ENCODE measurements around the gene OCA2.

The OCA2 gene

DNA sequence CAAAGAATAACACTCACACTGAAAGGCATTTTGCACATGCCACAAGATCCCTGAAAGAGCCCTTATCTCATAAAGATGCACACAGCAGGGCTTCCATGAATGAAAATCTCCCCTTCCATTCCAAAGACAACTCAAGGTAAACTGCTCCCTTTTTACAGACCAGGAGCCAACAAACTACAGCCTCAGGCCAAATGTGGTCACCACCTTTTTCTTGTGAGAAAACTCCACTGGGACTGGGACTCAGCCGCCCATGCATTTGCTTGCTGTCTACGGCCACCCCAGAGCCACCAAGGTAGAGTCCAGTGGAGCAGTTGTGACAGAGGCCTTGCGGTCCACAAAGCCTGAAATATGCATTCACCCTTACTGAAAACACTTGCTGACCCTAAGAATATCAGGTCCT, 334.8 kb downstream of the OCA2 start:
- H3K27me3 ChIP-seq (ENCODE audit: insufficient read depth, insufficient read length): no peaks in the 10 kb centered on the region
- H3K4me3 ChIP-seq (ENCODE audit: insufficient read length, low read depth): no peak overlapping the region
- peaks cover 14% of the 10 kb centered on the region; the same call in 1 of the 2 replicates for H3K9me3 ChIP-seq (ENCODE audit: insufficient read depth, low read length)
- no peak overlapping the region for H3K9ac ChIP-seq (ENCODE audit: insufficient read length, low read depth)
- DNase-seq (ENCODE audit: low read depth, low spot score): peak; percentile 44
- TF ChIP-seq YY1 (IDR thresholded peaks at IDR 0.05; ENCODE audit: insufficient read depth, insufficient read length): no peak
- TF ChIP-seq SUZ12 (IDR thresholded peaks at IDR 0.05; ENCODE audit: extremely low read depth, insufficient read depth, insufficient read length): no peak
- TF ChIP-seq ZNF274 (IDR thresholded peaks at IDR 0.05; ENCODE audit: low read depth, low read length): no peak
- peaks cover 3% of the 10 kb centered on the region for H3K4me1 ChIP-seq (ENCODE audit: insufficient read depth, insufficient read length)
- no peaks in the 10 kb centered on the region for H3K36me3 ChIP-seq (ENCODE audit: insufficient read depth, insufficient read length, low read length)

DNA sequence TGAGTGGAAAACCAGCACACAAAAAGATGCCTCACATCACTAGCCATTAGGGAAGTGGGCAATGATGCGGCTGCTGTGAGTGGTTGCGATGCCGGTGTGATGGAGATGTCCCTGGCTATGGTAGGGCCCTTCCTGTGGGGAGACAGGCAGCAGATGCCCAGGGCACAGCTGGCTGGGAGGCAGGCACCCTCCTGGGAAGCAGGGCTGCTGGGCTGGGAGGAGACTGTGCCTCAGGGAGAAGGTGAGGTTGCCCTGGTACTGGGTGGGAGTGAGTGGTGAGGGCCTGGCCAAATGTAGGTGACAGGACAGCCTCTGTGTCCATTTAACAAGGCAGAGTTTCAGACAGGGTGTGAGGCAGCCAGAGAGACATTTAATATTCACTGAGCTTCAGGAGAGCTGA, 335.6 kb downstream of the OCA2 start:
- no peak for DNase-seq (ENCODE audit: low read depth, low spot score)
- TF ChIP-seq ZNF274 (IDR thresholded peaks at IDR 0.05; ENCODE audit: low read depth, low read length): no peak
- TF ChIP-seq SUZ12 (IDR thresholded peaks at IDR 0.05; ENCODE audit: extremely low read depth, insufficient read depth, insufficient read length): no peak
- TF ChIP-seq YY1 (IDR thresholded peaks at IDR 0.05; ENCODE audit: insufficient read depth, insufficient read length): no peak
- Histone ChIP-seq H3K36me3 (ENCODE audit: insufficient read depth, insufficient read length, low read length) (no peaks in the 10 kb centered on the region), H3K4me1 (ENCODE audit: insufficient read depth, insufficient read length) (peaks cover 3% of the 10 kb centered on the region), H3K27me3 (ENCODE audit: insufficient read depth, insufficient read length) (no peaks in the 10 kb centered on the region), H3K4me3 (ENCODE audit: insufficient read length, low read depth) (no peak overlapping the region), H3K9me3 (ENCODE audit: insufficient read depth, low read length) (peaks cover 14% of the 10 kb centered on the region; the same call in 1 of the 2 replicates), H3K9ac (ENCODE audit: insufficient read length, low read depth) (peak overlapping the region; percentile 56)

GRCh38 chr15:27762471-27762870, 336.6 kb downstream of the OCA2 start:
- Histone ChIP-seq H3K4me3 (ENCODE audit: insufficient read length, low read depth) (no peak overlapping the region), H3K9me3 (ENCODE audit: insufficient read depth, low read length) (peaks cover 14% of the 10 kb centered on the region; the same call in 1 of the 2 replicates), H3K9ac (ENCODE audit: insufficient read length, low read depth) (no peak overlapping the region), H3K4me1 (ENCODE audit: insufficient read depth, insufficient read length) (peaks cover 3% of the 10 kb centered on the region), H3K27me3 (ENCODE audit: insufficient read depth, insufficient read length) (no peaks in the 10 kb centered on the region), H3K36me3 (ENCODE audit: insufficient read depth, insufficient read length, low read length) (no peaks in the 10 kb centered on the region)
- TF ChIP-seq YY1 (IDR thresholded peaks at IDR 0.05; ENCODE audit: insufficient read depth, insufficient read length): no peak
- TF ChIP-seq ZNF274 (IDR thresholded peaks at IDR 0.05; ENCODE audit: low read depth, low read length): no peak
- TF ChIP-seq SUZ12 (IDR thresholded peaks at IDR 0.05; ENCODE audit: extremely low read depth, insufficient read depth, insufficient read length): no peak
- no peak for DNase-seq (ENCODE audit: low read depth, low spot score)

DNA sequence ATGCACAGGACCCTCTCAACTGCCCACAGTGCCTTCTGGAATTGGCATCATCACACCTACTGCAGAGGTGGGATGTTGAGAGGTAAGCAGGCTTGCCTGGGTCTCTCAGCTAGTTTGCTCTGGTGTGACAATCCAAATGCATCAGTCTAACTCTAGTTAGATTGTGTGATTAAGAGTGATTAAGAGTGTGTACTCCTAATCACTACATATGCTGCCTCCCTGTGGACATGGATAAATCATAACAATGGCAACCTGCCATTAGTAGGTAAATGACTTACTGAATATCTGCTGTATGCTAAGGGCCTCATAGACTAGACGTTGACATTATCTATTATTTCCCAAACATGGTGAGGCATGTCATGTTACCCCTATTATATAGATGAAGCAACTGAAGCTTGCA, 342.1 kb downstream of the OCA2 start:
- Histone ChIP-seq H3K4me1 (ENCODE audit: insufficient read depth, insufficient read length) (no peaks in the 10 kb centered on the region), H3K27me3 (ENCODE audit: insufficient read depth, insufficient read length) (no peaks in the 10 kb centered on the region), H3K9ac (ENCODE audit: insufficient read length, low read depth) (no peak overlapping the region), H3K4me3 (ENCODE audit: insufficient read length, low read depth) (no peak overlapping the region), H3K9me3 (ENCODE audit: insufficient read depth, low read length) (no peaks in the 10 kb centered on the region), H3K36me3 (ENCODE audit: insufficient read depth, insufficient read length, low read length) (no peaks in the 10 kb centered on the region)
- no peak for DNase-seq (ENCODE audit: low read depth, low spot score)
- TF ChIP-seq ZNF274 (IDR thresholded peaks at IDR 0.05; ENCODE audit: low read depth, low read length) (no peak), YY1 (IDR thresholded peaks at IDR 0.05; ENCODE audit: insufficient read depth, insufficient read length) (no peak), SUZ12 (IDR thresholded peaks at IDR 0.05; ENCODE audit: extremely low read depth, insufficient read depth, insufficient read length) (no peak)

GRCh38 chr15:27752691-27753090, 346.4 kb downstream of the OCA2 start:
- Histone ChIP-seq H3K9ac (ENCODE audit: insufficient read length, low read depth) (no peak overlapping the region), H3K4me3 (ENCODE audit: insufficient read length, low read depth) (no peak overlapping the region), H3K27me3 (ENCODE audit: insufficient read depth, insufficient read length) (no peaks in the 10 kb centered on the region), H3K9me3 (ENCODE audit: insufficient read depth, low read length) (no peaks in the 10 kb centered on the region), H3K4me1 (ENCODE audit: insufficient read depth, insufficient read length) (no peaks in the 10 kb centered on the region), H3K36me3 (ENCODE audit: insufficient read depth, insufficient read length, low read length) (no peaks in the 10 kb centered on the region)
- no peak for DNase-seq (ENCODE audit: low read depth, low spot score)
- TF ChIP-seq SUZ12 (IDR thresholded peaks at IDR 0.05; ENCODE audit: extremely low read depth, insufficient read depth, insufficient read length): no peak
- no peak for TF ChIP-seq ZNF274 (IDR thresholded peaks at IDR 0.05; ENCODE audit: low read depth, low read length)
- TF ChIP-seq YY1 (IDR thresholded peaks at IDR 0.05; ENCODE audit: insufficient read depth, insufficient read length): no peak

GRCh38 chr15:27747997-27748396, 351.1 kb downstream of the OCA2 start:
- Histone ChIP-seq H3K4me3 (ENCODE audit: insufficient read length, low read depth) (no peak overlapping the region), H3K9me3 (ENCODE audit: insufficient read depth, low read length) (no peaks in the 10 kb centered on the region), H3K4me1 (ENCODE audit: insufficient read depth, insufficient read length) (no peaks in the 10 kb centered on the region), H3K27me3 (ENCODE audit: insufficient read depth, insufficient read length) (no peaks in the 10 kb centered on the region), H3K36me3 (ENCODE audit: insufficient read depth, insufficient read length, low read length) (no peaks in the 10 kb centered on the region), H3K9ac (ENCODE audit: insufficient read length, low read depth) (no peak overlapping the region)
- no peak for TF ChIP-seq ZNF274 (IDR thresholded peaks at IDR 0.05; ENCODE audit: low read depth, low read length)
- no peak for DNase-seq (ENCODE audit: low read depth, low spot score)

GRCh38 chr15:27746401-27746955, 352.6 kb downstream of the OCA2 start:
- TF ChIP-seq SUZ12 (IDR thresholded peaks at IDR 0.05; ENCODE audit: extremely low read depth, insufficient read depth, insufficient read length) (no peak), ZNF274 (IDR thresholded peaks at IDR 0.05; ENCODE audit: low read depth, low read length) (no peak), YY1 (IDR thresholded peaks at IDR 0.05; ENCODE audit: insufficient read depth, insufficient read length) (no peak)
- no peak for DNase-seq (ENCODE audit: low read depth, low spot score)
- H3K9me3 ChIP-seq (ENCODE audit: insufficient read depth, low read length): no peaks in the 10 kb centered on the region

More at GRCh38 chr15:27746401-27746955, 352.6 kb downstream of the OCA2 start:
- Histone ChIP-seq H3K36me3 (ENCODE audit: insufficient read depth, insufficient read length, low read length) (no peaks in the 10 kb centered on the region), H3K27me3 (ENCODE audit: insufficient read depth, insufficient read length) (no peaks in the 10 kb centered on the region), H3K9ac (ENCODE audit: insufficient read length, low read depth) (no peak overlapping the region), H3K4me3 (ENCODE audit: insufficient read length, low read depth) (no peak overlapping the region), H3K4me1 (ENCODE audit: insufficient read depth, insufficient read length) (no peaks in the 10 kb centered on the region)

Measured in NT2/D1 (cell line).